Nephron (organoid): Measurements from ENCODE around the gene POLR1A.

Experiments
- H3K27ac Mint-ChIP-seq, 3 experiments: 2 replicates each; pipeline ENCODE4 v1.8.0; 2020; ENCODE audit warnings: mixed read lengths in 3 of 3, mild to moderate bottlenecking in 2 of 3, moderate library complexity in 1 of 3
- H3K27me3 Mint-ChIP-seq: 2 replicates; pipeline ENCODE4 v1.8.0; 2021; ENCODE audit warnings: low read depth, mild to moderate bottlenecking, moderate library complexity, mixed read lengths
- H3K36me3 Mint-ChIP-seq: 2 replicates; pipeline ENCODE4 v1.8.0; 2020; ENCODE audit warnings: low read depth, mixed read lengths
- H3K4me1 Mint-ChIP-seq: 2 replicates; pipeline ENCODE4 v1.8.0; 2020; ENCODE audit warnings: mixed read lengths
- H3K4me3 Mint-ChIP-seq, 3 experiments: 2 replicates each; pipeline ENCODE4 v1.8.0; 2020; ENCODE audit warnings: mild to moderate bottlenecking in 3 of 3, mixed read lengths in 3 of 3, moderate library complexity in 2 of 3
- H3K9me3 Mint-ChIP-seq: 2 replicates; pipeline ENCODE4 v1.8.0; 2020; ENCODE audit warnings: mixed read lengths
- CTCF ChIP-seq, 3 experiments: fragments of 200-600 bp; sonication (generic); IDR thresholded peaks; one replicate each; pipeline ENCODE4 v1.5.0; 2021; ENCODE audit warnings: antibody characterized with exemption in 3 of 3; ENCODE audit not compliant: unreplicated experiment in 3 of 3

Gene POLR1A

GRCh38 chr2:86037795-86038192 lies 67.9 kb downstream of the POLR1A start:
- peaks cover 76% of the 10 kb centered on the region for H3K36me3 Mint-ChIP-seq
- no peak for TF ChIP-seq CTCF (IDR thresholded peaks at IDR 0.05; ENCODE audit: unreplicated experiment in 3 of 3)
- peak overlapping the region; percentile 98 to 99 (median 99) for H3K27ac Mint-ChIP-seq
- H3K4me1 Mint-ChIP-seq = peaks cover 80% of the 10 kb centered on the region
- H3K27me3 Mint-ChIP-seq = no peaks in the 10 kb centered on the region
- H3K9me3 Mint-ChIP-seq = no peaks in the 10 kb centered on the region
- H3K4me3 Mint-ChIP-seq = peak overlapping the region; percentile 49 to 65 (median 59)

- peaks cover 77% of the 10 kb centered on the region for H3K4me1 Mint-ChIP-seq
- peak overlapping the region in 2 of 3 experiments; percentile 40 to 71 for H3K4me3 Mint-ChIP-seq
- H3K27ac Mint-ChIP-seq = peak overlapping the region; percentile 98 to 99 (median 99)
- no peak for TF ChIP-seq CTCF (IDR thresholded peaks at IDR 0.05; ENCODE audit: unreplicated experiment in 3 of 3)
- no peaks in the 10 kb centered on the region for H3K27me3 Mint-ChIP-seq
- H3K9me3 Mint-ChIP-seq = no peaks in the 10 kb centered on the region
- H3K36me3 Mint-ChIP-seq = peaks cover 76% of the 10 kb centered on the region
Observed at GRCh38 chr2:86037141-86037794, 68.4 kb downstream of the POLR1A start.

GRCh38 chr2:86036669-86037138 lies 69.0 kb downstream of the POLR1A start:
- Mint-ChIP-seq H3K36me3 (peaks cover 75% of the 10 kb centered on the region), H3K4me3 (peak overlapping the region in 2 of 3 experiments; percentile 37 to 71), H3K27me3 (no peaks in the 10 kb centered on the region), H3K4me1 (peaks cover 75% of the 10 kb centered on the region), H3K27ac (peak overlapping the region; percentile 98 to 99 (median 99)), H3K9me3 (no peaks in the 10 kb centered on the region)
- no peak for TF ChIP-seq CTCF (IDR thresholded peaks at IDR 0.05; ENCODE audit: unreplicated experiment in 3 of 3)

- peak; percentile 8 to 32 (median 23) for TF ChIP-seq CTCF (IDR thresholded peaks at IDR 0.05; ENCODE audit: unreplicated experiment in 3 of 3)
- H3K27ac Mint-ChIP-seq = peak overlapping the region; percentile 98 to 99 (median 99)
Observed at GRCh38 chr2:86035883-86036668, 69.6 kb downstream of the POLR1A start.

GRCh38 chr2:86035376-86035882 lies 70.3 kb downstream of the POLR1A start:
- no peaks in the 10 kb centered on the region for H3K9me3 Mint-ChIP-seq
- no peak for TF ChIP-seq CTCF (IDR thresholded peaks at IDR 0.05; ENCODE audit: unreplicated experiment in 3 of 3)
- peaks cover 70% of the 10 kb centered on the region for H3K4me1 Mint-ChIP-seq
- H3K36me3 Mint-ChIP-seq = peaks cover 75% of the 10 kb centered on the region
- H3K4me3 Mint-ChIP-seq = no peak overlapping the region
- peak overlapping the region; percentile 98 to 99 (median 99) for H3K27ac Mint-ChIP-seq
- peaks cover 4% of the 10 kb centered on the region for H3K27me3 Mint-ChIP-seq

More at GRCh38 chr2:86035883-86036668, 69.6 kb downstream of the POLR1A start:
- H3K9me3 Mint-ChIP-seq = no peaks in the 10 kb centered on the region
- H3K4me3 Mint-ChIP-seq = peak overlapping the region in 2 of 3 experiments; percentile 37 to 71
- peaks cover 75% of the 10 kb centered on the region for H3K36me3 Mint-ChIP-seq
- H3K27me3 Mint-ChIP-seq = peaks cover 4% of the 10 kb centered on the region
- peaks cover 72% of the 10 kb centered on the region for H3K4me1 Mint-ChIP-seq
